GM12865 (cell line): ENCODE results near the gene NSMCE3.
A peak's percentile ranks its signal among the peaks of the same experiment; 100 is the strongest.

ENCODE experiments used
- DNase-seq: peaks from one replicate; pipeline ENCODE4 v3.0.0; 2010; ENCODE audit warnings: low read depth
- H3K4me3 ChIP-seq: 2 replicates; pipeline ENCODE4 v1.5.1; 2011; ENCODE audit warnings: mild to moderate bottlenecking, low read depth, low read length, control low read depth
- CTCF ChIP-seq: IDR thresholded peaks from 2 replicates; pipeline ENCODE4 v1.5.1; 2011; ENCODE audit warnings: low read length, control low read depth, low read depth, inconsistent platforms; ENCODE audit not compliant: insufficient read depth; ENCODE audit errors: missing control alignments

Gene NSMCE3

DNA sequence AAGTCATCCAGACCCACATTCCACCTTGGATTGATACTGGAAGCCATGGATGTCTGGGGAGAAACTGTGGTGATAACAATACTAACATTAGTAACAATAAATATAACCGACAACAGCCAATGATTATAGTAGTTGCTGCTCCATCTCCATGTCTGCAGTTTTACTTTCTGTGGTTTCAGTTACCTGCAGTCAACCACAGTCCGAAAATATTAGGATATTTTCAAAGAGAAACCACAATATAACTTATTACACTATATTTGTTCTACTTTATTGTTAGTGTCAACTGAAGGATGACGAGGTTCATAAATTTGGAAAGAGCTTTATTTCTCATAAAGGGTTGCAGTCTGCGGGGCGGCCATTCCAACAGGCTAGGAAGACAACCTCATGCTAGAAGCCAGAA lies 2.6 kb upstream of the NSMCE3 start:
- DNase-seq: no peak
- H3K4me3 ChIP-seq: no peak overlapping the region
- TF ChIP-seq CTCF: no peak

DNA sequence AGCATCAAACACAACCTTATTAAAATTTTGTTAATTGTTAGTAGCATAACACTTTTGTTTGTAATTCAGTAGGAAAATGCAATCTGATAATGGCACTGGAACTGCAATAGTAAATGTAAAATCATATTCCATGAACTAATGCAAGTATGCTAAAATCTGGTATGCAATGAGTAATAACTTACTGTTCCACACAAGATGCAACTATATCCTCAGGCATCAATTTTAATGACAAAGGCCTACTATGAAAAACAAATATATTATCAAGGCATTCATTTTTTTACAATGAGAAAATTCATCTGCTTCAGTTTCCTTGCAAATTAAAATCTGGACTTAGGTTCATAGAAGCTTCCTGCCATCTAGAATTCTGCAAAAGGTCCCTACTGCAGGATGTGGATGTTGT lies 1.4 kb upstream of the NSMCE3 start:
- DNase-seq: no peak
- no peak for TF ChIP-seq CTCF
- H3K4me3 ChIP-seq: peak overlapping the region; percentile 92

DNA sequence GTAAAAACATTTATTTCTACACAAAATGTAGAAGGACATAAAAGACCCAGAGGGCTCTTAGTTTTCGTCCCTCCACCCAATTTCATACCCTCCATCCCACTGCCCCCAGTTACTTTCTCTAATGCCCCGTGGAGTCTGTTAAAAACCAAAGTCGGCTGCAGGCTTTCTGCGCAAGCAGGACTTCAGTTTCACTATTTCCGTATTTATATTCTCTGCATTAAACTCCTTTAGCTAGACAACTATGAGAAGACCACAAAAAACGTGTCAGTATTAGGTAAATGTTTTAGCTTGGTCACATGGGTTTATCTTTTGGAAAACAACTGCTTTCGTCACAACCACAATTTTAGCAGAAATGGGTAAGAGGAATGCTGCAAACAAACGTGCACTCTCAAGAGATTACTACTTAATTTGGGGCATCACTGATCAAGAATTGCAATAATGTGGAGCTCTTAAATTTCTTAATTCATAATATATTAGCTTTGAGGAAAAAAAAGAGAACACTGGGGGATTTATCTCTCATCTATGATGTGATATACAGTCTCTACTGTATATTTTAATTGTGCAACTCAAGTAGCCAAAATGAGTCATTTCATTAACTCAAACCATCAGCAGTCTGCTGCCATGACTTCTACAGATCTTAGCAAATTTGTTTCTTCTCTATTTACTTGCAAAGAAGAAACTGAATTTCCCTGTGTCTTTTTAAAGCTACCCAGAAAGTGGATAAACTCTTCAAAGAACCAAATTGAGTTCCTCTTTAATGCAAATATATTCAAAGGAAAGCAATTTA lies 740 bp upstream of the NSMCE3 start:
- TF ChIP-seq CTCF: no peak
- peak overlapping the region; percentile 92 for H3K4me3 ChIP-seq
- DNase-seq: peak; percentile 69

DNA sequence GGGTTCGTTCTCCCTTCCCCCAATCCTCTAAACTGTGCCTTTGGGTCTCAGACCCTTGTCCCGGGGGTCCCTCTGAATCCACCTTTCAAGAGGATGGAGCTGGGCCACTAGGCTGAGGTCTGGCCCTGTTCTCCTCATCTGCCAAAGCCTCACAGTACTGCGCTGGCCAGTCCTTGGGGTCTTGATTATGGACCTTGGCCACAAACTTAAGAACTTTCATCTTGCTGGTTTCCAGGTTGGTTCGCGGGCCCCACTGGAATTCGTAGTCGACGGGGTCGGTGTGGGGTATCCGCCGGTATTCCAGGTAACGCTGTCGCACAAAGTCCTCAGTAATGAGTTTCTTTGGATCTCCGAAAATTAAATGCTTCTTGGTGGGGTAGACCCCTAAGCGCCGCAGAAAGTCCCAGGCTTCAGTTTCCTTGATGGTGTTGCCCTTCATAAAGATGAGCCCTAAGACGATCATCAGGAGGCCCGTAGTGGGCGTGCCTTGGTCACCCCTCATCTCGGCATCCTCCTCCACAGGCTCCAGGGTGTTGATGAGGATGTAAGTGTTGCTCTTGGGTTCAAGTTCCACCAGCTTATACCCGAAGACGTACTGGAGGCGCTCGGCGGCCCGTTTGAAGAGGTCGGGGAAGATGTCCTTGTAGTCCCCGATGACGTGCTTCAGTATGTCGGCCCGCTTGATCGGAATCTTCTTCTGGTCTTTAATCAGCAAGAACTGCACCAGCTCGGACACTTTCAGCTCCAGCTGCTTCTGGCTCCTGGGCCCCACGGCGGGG lies 727 bp downstream of the NSMCE3 start:
- peak overlapping the region; percentile 92 for H3K4me3 ChIP-seq
- DNase-seq: peak; percentile 70
- no peak for TF ChIP-seq CTCF

GRCh38 chr15:29266052-29266582 lies 3.5 kb downstream of the NSMCE3 start:
- no peak for TF ChIP-seq CTCF
- no peak for DNase-seq
- H3K4me3 ChIP-seq: peak overlapping the region; percentile 92

GRCh38 chr15:29263289-29263688 lies 6.3 kb downstream of the NSMCE3 start:
- TF ChIP-seq CTCF: no peak
- DNase-seq: no peak
- H3K4me3 ChIP-seq: no peak overlapping the region

DNA sequence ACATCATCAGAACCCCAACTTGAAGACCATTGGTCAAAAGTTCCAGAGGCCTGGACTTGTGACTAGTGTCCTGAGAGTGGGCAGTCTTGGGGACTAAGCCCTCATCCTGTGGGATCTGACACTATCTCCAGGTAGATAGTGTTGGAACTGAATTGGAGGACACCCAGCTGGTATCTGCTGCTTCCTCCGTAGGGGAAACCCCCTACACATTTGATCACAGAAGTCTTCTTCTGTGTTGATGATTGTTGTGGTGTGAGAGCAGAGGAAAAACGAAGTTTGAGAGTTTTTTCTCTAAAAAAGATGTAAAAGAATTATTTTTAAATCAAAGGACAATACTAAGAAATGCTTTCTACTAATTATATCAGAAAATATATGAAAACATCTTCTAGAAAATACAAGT lies 6.9 kb downstream of the NSMCE3 start:
- DNase-seq: no peak
- no peak for TF ChIP-seq CTCF

More for the DNA sequence above, 6.9 kb downstream of the NSMCE3 start:
- no peak overlapping the region for H3K4me3 ChIP-seq
